IPS-18c (cell line): ENCODE data around the gene TAS2R13.

ENCODE experiments used
- H3K4me3 ChIP-seq: 2 replicates; pipeline ENCODE4 v1.7.0; 2013; ENCODE audit warnings: low read depth, mild to moderate bottlenecking, low read length, moderate library complexity; ENCODE audit not compliant: insufficient read depth
- H3K9me3 ChIP-seq: one replicate; pipeline ENCODE4 v1.6.1; 2013; ENCODE audit warnings: mild to moderate bottlenecking, low read length, moderate library complexity; ENCODE audit not compliant: control insufficient read depth, insufficient read depth

TAS2R13 gene

GRCh38 chr12:10896854-10897253 is 12.5 kb downstream of the TAS2R13 start:
- Histone ChIP-seq H3K4me3 (no peak overlapping the region), H3K9me3 (no peaks in the 10 kb centered on the region)

GRCh38 chr12:10891937-10892336 is 17.4 kb downstream of the TAS2R13 start:
- Histone ChIP-seq H3K4me3 (no peak overlapping the region), H3K9me3 (no peaks in the 10 kb centered on the region)

- Histone ChIP-seq H3K4me3 (no peak overlapping the region), H3K9me3 (no peaks in the 10 kb centered on the region)
Measured at GRCh38 chr12:10889226-10889625, 20.1 kb downstream of the TAS2R13 start.

- H3K4me3 ChIP-seq, result no peak within 1 kb of the TSS
- H3K9me3 ChIP-seq, result no peaks in the 10 kb centered on the region
Measured at GRCh38 chr12:10884086-10884725, 25.2 kb downstream of the TAS2R13 start, which contains the start of gene PRH1. PRH1 (minus strand) TSS chr12:10884255; CDS start chr12:10884217, 38 bp downstream.

GRCh38 chr12:10873378-10873777 is 36.0 kb downstream of the TAS2R13 start:
- Histone ChIP-seq H3K9me3 (no peaks in the 10 kb centered on the region), H3K4me3 (no peak overlapping the region)

GRCh38 chr12:10867381-10867780 is 42.0 kb downstream of the TAS2R13 start:
- no peaks in the 10 kb centered on the region for H3K9me3 ChIP-seq

GRCh38 chr12:10863512-10864218 is 45.7 kb downstream of the TAS2R13 start:
- Histone ChIP-seq H3K9me3 (peaks cover 3% of the 10 kb centered on the region), H3K4me3 (no peak overlapping the region)

More at GRCh38 chr12:10867381-10867780, 42.0 kb downstream of the TAS2R13 start:
- no peak overlapping the region for H3K4me3 ChIP-seq

- no peak overlapping the region for H3K4me3 ChIP-seq
- peaks cover 4% of the 10 kb centered on the region for H3K9me3 ChIP-seq
Measured at GRCh38 chr12:10861366-10861765, 48.0 kb downstream of the TAS2R13 start.
